CD4-positive, alpha-beta T cell treated with Interleukin-12 subunit alpha and Interleukin-12 subunit beta, for 1 hour (primary cell): ENCODE results near the gene LEPROT.

Experiments used
- DNase-seq: peaks from one replicate; pipeline ENCODE4 v3.0.0-alpha.2; 2020

Gene LEPROT

DNA sequence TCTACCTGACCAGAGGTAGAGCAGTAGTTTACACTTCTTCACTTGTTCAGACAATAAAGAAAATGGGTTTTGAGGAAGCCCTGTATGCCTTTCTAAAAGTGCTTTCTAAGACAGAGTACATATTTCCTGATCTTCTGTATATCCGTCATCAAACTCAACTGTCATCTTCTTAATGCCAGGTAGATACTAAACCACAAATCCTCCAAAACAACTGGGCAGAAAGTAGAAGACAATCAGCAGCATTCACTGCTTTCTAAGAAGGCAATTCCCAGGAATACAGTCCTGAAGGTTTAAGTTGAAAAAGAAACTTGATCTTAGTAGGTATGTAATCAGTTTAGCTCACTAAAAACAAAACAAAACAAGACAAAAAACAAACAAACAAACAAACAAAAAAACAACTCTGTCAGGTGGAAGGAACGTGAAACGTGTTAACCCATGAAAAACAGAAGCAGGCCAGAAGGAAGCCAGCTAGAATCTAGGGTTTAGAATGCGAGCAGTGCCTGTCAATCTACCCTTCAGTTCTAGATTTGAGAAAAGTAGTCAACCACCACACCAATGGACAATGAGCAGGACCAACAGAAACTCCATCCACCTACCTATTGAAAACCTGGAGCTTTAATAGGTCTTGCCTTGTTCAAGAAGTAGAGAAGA lies 59.2 kb downstream of the LEPROT start:
- DNase-seq, result no peak

DNA sequence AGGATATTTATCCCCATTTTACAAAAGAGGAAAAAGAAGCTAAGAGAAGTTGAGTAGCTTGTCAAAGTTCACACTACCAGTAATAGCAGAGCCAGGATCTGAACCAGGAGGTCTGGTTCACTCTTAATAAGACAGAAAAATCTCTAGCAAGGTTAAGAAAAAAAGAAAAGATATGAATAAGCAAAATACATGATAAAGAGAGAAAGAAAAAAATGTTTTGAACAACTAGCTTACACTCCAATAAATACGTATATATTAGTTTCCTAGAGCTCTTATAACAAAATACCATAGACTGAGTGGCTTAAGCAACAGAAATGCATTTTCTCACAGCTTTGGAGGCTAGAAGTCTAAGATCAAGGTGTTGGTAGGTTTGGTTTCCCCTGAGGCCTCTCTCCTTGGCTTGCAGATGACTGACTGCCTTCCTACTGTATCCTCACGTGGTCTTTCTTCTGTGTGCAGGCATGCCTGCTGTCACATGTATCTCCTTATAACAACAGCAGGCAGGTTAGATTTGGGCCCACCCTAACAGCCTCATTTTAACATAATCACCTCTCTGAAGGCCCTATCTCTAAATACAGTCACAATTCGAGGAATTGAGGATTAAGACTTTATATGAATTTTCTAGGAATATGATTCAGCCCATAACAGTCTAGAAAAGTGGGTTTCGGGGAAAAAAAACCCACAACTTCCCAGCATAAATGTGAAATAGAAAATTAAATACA lies 60.4 kb downstream of the LEPROT start:
- no peak for DNase-seq

DNA sequence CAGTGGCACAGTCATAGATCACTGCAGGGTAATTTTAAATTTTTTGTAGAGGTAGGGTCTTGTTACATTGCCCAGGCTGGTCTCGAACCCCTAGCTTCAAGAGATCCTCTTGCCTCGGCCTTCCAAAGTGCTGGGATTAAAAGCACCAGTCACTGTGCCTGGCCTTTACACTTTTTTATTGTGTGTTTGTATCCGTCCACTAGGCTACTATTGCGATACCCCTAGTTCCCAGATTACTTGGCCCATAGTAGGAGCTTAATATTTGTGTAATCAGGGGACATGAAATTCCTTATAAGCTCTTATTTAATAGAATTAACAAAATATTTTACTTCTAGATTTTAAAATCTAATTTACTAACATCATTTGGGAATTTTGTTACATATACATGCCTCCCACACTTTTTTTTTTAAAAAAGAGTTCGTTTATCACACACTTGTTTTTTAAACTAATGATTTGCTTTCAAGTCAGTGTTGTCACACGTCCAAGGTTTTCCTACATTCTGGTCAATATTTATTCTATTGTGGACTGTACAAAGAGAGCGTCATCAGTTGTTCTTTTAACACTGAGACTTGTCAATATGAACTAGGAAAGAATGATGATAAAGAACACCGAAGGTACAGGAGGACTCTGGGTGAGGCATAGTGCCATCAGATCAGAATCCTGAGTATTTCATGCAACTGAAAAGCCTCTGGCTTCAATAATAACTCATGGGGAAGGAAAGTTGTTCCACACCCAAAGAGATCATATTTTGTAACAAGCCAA lies 63.7 kb downstream of the LEPROT start:
- DNase-seq, result no peak
